IMR-90 (cell line): ENCODE results near the gene BSPH1. TPM values are rescaled to one million over a fixed set of nuclear protein-coding genes. Genes with fewer than 3 reads are reported as not detected.
A peak's percentile ranks its signal among the peaks of the same experiment; 100 is the strongest.

Experiments used
- ATAC-seq: fragments of 200-7000 bp; cut with Tn5 transposase; 2 replicates; pipeline ENCODE4 v1.9.1; 2020; ENCODE audit warnings: low read depth, mild to moderate bottlenecking, moderate library complexity
- BruUV-seq: library from RNA; stranded (reverse); fragments of 400-500 nt; replicated peaks from 2 replicates; lab custom pipeline; 2021; lab: Mats Ljungman, UMichigan
- CTCF ChIA-PET: fragments of 300-600 bp; formaldehyde crosslinking; extraction: SDS; loops from one replicate; lab custom pipeline; 2021; ENCODE audit warnings: antibody characterized with exemption; lab: Yijun Ruan, JAX
- POLR2A ChIA-PET: fragments of 300-600 bp; sonication (Branson Sonifier 250); formaldehyde crosslinking; loops from one replicate; lab custom pipeline; 2022; ENCODE audit warnings: antibody characterized with exemption; ENCODE audit not compliant: unreplicated experiment; lab: Charles Lee
- DNase-seq: peaks from one replicate; pipeline ENCODE4 v3.0.0; 2013
- H2AFZ ChIP-seq: replicated peaks from 2 replicates; pipeline ENCODE3; 2013; ENCODE audit warnings: low read length, mild to moderate bottlenecking; ENCODE audit not compliant: poor library complexity
- H2AK5ac ChIP-seq: 2 replicates; pipeline ENCODE4 v1.6.1; 2013; ENCODE audit warnings: low read depth, low read length, inconsistent platforms
- H2AK9ac ChIP-seq: replicated peaks from 2 replicates; pipeline ENCODE3; 2013; ENCODE audit warnings: mild to moderate bottlenecking, low read depth, low read length, moderate library complexity; ENCODE audit not compliant: poor library complexity
- H2BK120ac ChIP-seq: 2 replicates; pipeline ENCODE4 v1.6.1; 2013; ENCODE audit warnings: low read depth, low read length, inconsistent platforms
- H2BK15ac ChIP-seq: 3 replicates; pipeline ENCODE4 v1.6.1; 2013; ENCODE audit warnings: low read depth, low read length, inconsistent platforms
- H2BK20ac ChIP-seq: 2 replicates; pipeline ENCODE4 v1.6.1; 2013; ENCODE audit warnings: low read depth, mild to moderate bottlenecking, inconsistent platforms, low read length, moderate library complexity
- H2BK5ac ChIP-seq: 2 replicates; pipeline ENCODE4 v1.6.1; 2013; ENCODE audit warnings: mild to moderate bottlenecking, low read depth, low read length, inconsistent platforms; ENCODE audit not compliant: poor library complexity, severe bottlenecking
- H3K14ac ChIP-seq: replicated peaks from 2 replicates; pipeline ENCODE4 v1.6.1; 2013; ENCODE audit warnings: low read depth, low read length, inconsistent platforms
- H3K18ac ChIP-seq: 2 replicates; pipeline ENCODE4 v1.6.1; 2013; ENCODE audit warnings: low read depth, low read length, control low read depth
- H3K23ac ChIP-seq: 2 replicates; pipeline ENCODE4 v1.6.1; 2013; ENCODE audit warnings: low read depth, low read length, inconsistent platforms
- H3K27ac ChIP-seq: 2 replicates; pipeline ENCODE4 v1.5.1; 2013; ENCODE audit warnings: mild to moderate bottlenecking, control low read depth, low read length; ENCODE audit not compliant: insufficient read depth
- H3K27me3 ChIP-seq: 2 replicates; pipeline ENCODE4 v1.6.1; 2013; ENCODE audit warnings: low read length; ENCODE audit not compliant: control insufficient read depth, insufficient read depth
- H3K36me3 ChIP-seq: 2 replicates; pipeline ENCODE4 v1.6.1; 2013; ENCODE audit warnings: low read length, mixed read lengths; ENCODE audit not compliant: control insufficient read depth, insufficient read depth
- H3K4ac ChIP-seq: 2 replicates; pipeline ENCODE4 v1.6.1; 2013; ENCODE audit warnings: low read depth, low read length, inconsistent platforms
- H3K4me1 ChIP-seq: 2 replicates; pipeline ENCODE4 v1.6.1; 2013; ENCODE audit warnings: low read length, mixed read lengths; ENCODE audit not compliant: control insufficient read depth, insufficient read depth
- H3K4me2 ChIP-seq: 2 replicates; pipeline ENCODE4 v1.6.1; 2013; ENCODE audit warnings: low read depth, mild to moderate bottlenecking, control low read depth, low read length, moderate library complexity
- H3K4me3 ChIP-seq: 2 replicates; pipeline ENCODE4 v1.5.1; 2013; ENCODE audit warnings: low read depth, mild to moderate bottlenecking, control low read depth, low read length, moderate library complexity; ENCODE audit not compliant: insufficient read depth
- H3K56ac ChIP-seq: 2 replicates; pipeline ENCODE4 v1.6.1; 2013; ENCODE audit warnings: low read length, inconsistent platforms; ENCODE audit not compliant: insufficient read depth; ENCODE audit errors: extremely low read depth
- H3K79me1 ChIP-seq, 2 experiments: 2 replicates each; pipeline ENCODE4 v1.6.1; 2013; ENCODE audit warnings: low read length in 2 of 2, inconsistent platforms in 1 of 2, low read depth in 1 of 2
- H3K9ac ChIP-seq: 2 replicates; pipeline ENCODE4 v1.6.1; 2013; ENCODE audit warnings: low read depth, low read length, control low read depth
- H3K9me1 ChIP-seq: 2 replicates; pipeline ENCODE4 v1.6.1; 2013; ENCODE audit warnings: low read length, inconsistent platforms; ENCODE audit not compliant: insufficient read depth
- H3K9me3 ChIP-seq: 2 replicates; pipeline ENCODE4 v1.6.1; 2013; ENCODE audit warnings: low read length; ENCODE audit not compliant: control insufficient read depth, insufficient read depth
- H4K20me1 ChIP-seq: 2 replicates; pipeline ENCODE4 v1.6.1; 2013; ENCODE audit warnings: low read length, inconsistent platforms; ENCODE audit not compliant: insufficient read depth
- H4K5ac ChIP-seq: 2 replicates; pipeline ENCODE4 v1.6.1; 2013; ENCODE audit warnings: mild to moderate bottlenecking, low read depth, low read length, control low read depth
- H4K8ac ChIP-seq, 2 experiments: 2 replicates each; pipeline ENCODE4 v1.6.1; 2013; ENCODE audit warnings: low read depth in 2 of 2, low read length in 2 of 2, control low read depth in 1 of 2, inconsistent platforms in 1 of 2
- H4K91ac ChIP-seq: 2 replicates; pipeline ENCODE4 v1.6.1; 2013; ENCODE audit warnings: low read depth, low read length, inconsistent platforms; ENCODE audit not compliant: insufficient read depth
- MAFK ChIP-seq: IDR thresholded peaks from 2 replicates; pipeline ENCODE4 v1.6.1; 2012; ENCODE audit warnings: low read depth, low read length, improper control_type of control experiment
- MXI1 ChIP-seq: IDR thresholded peaks from 2 replicates; pipeline ENCODE4 v1.6.1; 2012; ENCODE audit warnings: low read depth, mild to moderate bottlenecking, low read length, moderate library complexity, borderline replicate concordance
- WGBS, 2 experiments: methylation state at CpG; one replicate each; pipeline versions ENCODE4 v1.1.5 to v1.1.7; 2013; ENCODE audit warnings: missing lambda C conversion rate in 2 of 2; ENCODE audit not compliant: insufficient read length in 1 of 2; ENCODE audit errors: extremely low coverage in 2 of 2; 5-methylcytosine and 5-hydroxymethylcytosine counted together
- dilution Hi-C: fragments of 300-500 bp; cut with HindIII; formaldehyde crosslinking; loops from one replicate; pipeline ENCODE4 v1.14.3; 2018; ENCODE audit warnings: low sequenced_read_pairs; ENCODE audit not compliant: unreplicated experiment
- in situ Hi-C: fragments of 300-500 bp; cut with MboI; formaldehyde crosslinking; loops from 3 replicates; pipeline ENCODE4 v1.14.3; 2019; ENCODE audit warnings: low sequenced_read_pairs, inconsistent platforms, mixed read lengths
- intact Hi-C: fragments of 100-400 bp; cut with micrococcal nuclease; formaldehyde crosslinking; loops from 2 replicates; pipeline ENCODE4 v1.10.0; 2022
- polyA plus RNA-seq, 3 experiments: library from polyadenylated mRNA; depleted of rRNA; stranded (reverse); fragments of >200 nt; gene quantifications; 2 replicates each; pipeline ENCODE4 v1.2.3, GENCODE V29; 2012; ENCODE audit warnings: low replicate concordance in 1 of 3
- total RNA-seq: library from RNA; depleted of rRNA; stranded (reverse); fragments of >200 nt; gene quantifications from 2 replicates; pipeline ENCODE4 v1.2.3, GENCODE V29; 2012

The BSPH1 gene
- total and polyA plus RNA-seq, 2 of the 4 experiments (the other 2 are of a cell fraction): not detected

GRCh38 chr19:48033604-48034003 lies 41.6 kb upstream of the BSPH1 start:
- ChIA-PET CTCF (interaction anchor here (0.6 kb wide), 2 partner anchors 70 to 165 kb away, joined by 3 to 4 read pairs; no protein-coding TSS in a partner anchor), POLR2A (no interaction called here)
- Histone ChIP-seq H4K8ac (no peak overlapping the region), H2AK5ac (no peak overlapping the region), H3K36me3 (no peaks in the 10 kb centered on the region), H3K9ac (no peak overlapping the region), H3K4me1 (no peaks in the 10 kb centered on the region), H3K4me2 (no peak overlapping the region), H3K9me3 (no peaks in the 10 kb centered on the region), H4K5ac (no peak overlapping the region), H2BK20ac (no peak overlapping the region), H4K20me1 (no peaks in the 10 kb centered on the region), H3K4ac (no peak overlapping the region), H3K23ac (no peak overlapping the region), H2BK120ac (no peak overlapping the region), H3K9me1 (no peaks in the 10 kb centered on the region), H2BK5ac (no peak overlapping the region), H3K14ac (no peak overlapping the region), H3K79me1 (no peaks in the 10 kb centered on the region), H2AFZ (no peak overlapping the region), H3K18ac (no peak overlapping the region), H3K27ac (no peak overlapping the region), H2AK9ac (no peak overlapping the region), H3K27me3 (peaks cover 2% of the 10 kb centered on the region), H2BK15ac (no peak overlapping the region), H3K4me3 (no peak overlapping the region), H4K91ac (no peak overlapping the region), H3K56ac (no peak overlapping the region)
- WGBS, 2 experiments: 57% methylated on average over 4 of the region's 5 CpGs; no CpG with 5 or more reads in 1 of the 2 experiments
- dilution Hi-C loops (no loop called here), in situ Hi-C loops (no loop called here), intact Hi-C loops (no loop called here)
- DNase-seq (no peak), ATAC-seq (no peak)
- BruUV-seq: no TSS peak
- no peak for TF ChIP-seq MXI1
- TF ChIP-seq MAFK: peak; percentile 40
